ENCODE results near the gene NPAS2.

Gene NPAS2

GRCh38 chr2:100793220-100793619, 26.7 kb upstream of the NPAS2 start:
- no peak for DNase-seq

GRCh38 chr2:100793982-100794381, 26.0 kb upstream of the NPAS2 start:
- DNase-seq, result no peak

- DNase-seq, result no peak
Observed at GRCh38 chr2:100796499-100797100, 23.3 kb upstream of the NPAS2 start.

GRCh38 chr2:100799686-100800085, 20.3 kb upstream of the NPAS2 start:
- peak in 1 of 58 donors; percentile 18 for DNase-seq

GRCh38 chr2:100800915-100801314, 19.0 kb upstream of the NPAS2 start:
- DNase-seq, result no peak

GRCh38 chr2:100801402-100801801, 18.5 kb upstream of the NPAS2 start:
- DNase-seq, result no peak

- peak in 17 of 58 donors; percentile 4 to 48 (median 26) for DNase-seq
Observed at GRCh38 chr2:100802066-100802465, 17.9 kb upstream of the NPAS2 start.

- DNase-seq, result no peak
Observed at GRCh38 chr2:100803334-100803733, 16.6 kb upstream of the NPAS2 start.

GRCh38 chr2:100806550-100806949, 13.4 kb upstream of the NPAS2 start:
- no peak for DNase-seq

GRCh38 chr2:100807707-100808106, 12.2 kb upstream of the NPAS2 start:
- DNase-seq, result no peak

GRCh38 chr2:100808582-100808981, 11.4 kb upstream of the NPAS2 start:
- DNase-seq, result no peak

- DNase-seq, result no peak
Observed at GRCh38 chr2:100809506-100809905, 10.4 kb upstream of the NPAS2 start.

- no peak for DNase-seq
Observed at GRCh38 chr2:100810603-100811145, 9.3 kb upstream of the NPAS2 start.

GRCh38 chr2:100812116-100812515, 7.8 kb upstream of the NPAS2 start:
- DNase-seq, result no peak

- DNase-seq, result no peak
Observed at GRCh38 chr2:100812573-100812972, 7.4 kb upstream of the NPAS2 start.

- no peak for DNase-seq
Observed at GRCh38 chr2:100813527-100813926, 6.4 kb upstream of the NPAS2 start.

GRCh38 chr2:100814043-100814442, 5.9 kb upstream of the NPAS2 start:
- no peak for DNase-seq

GRCh38 chr2:100814453-100814852, 5.5 kb upstream of the NPAS2 start:
- DNase-seq, result no peak

- no peak for DNase-seq
Observed at GRCh38 chr2:100817388-100817985, 2.5 kb upstream of the NPAS2 start.

- DNase-seq, result peak in 4 of 58 donors; percentile 32 to 79 (median 56)
Observed at GRCh38 chr2:100818003-100818605, 1.8 kb upstream of the NPAS2 start.

GRCh38 chr2:100818606-100819369, 1.2 kb upstream of the NPAS2 start:
- peak in 39 of 58 donors; percentile 14 to 79 (median 47) for DNase-seq

GRCh38 chr2:100820273-100820522, 259 bp downstream of the NPAS2 start:
- no peak for DNase-seq

Measured in anterior cingulate cortex (tissue), 58 donors.